PC-3 (cell line): ENCODE results near the gene ACP4. TPM values are rescaled to one million over a fixed set of nuclear protein-coding genes. Genes with fewer than 3 reads are reported as not detected.
"Not testable (repeated sequence)": the region's sequence is repeated elsewhere in the genome, so short reads cannot be mapped to it uniquely, and the experiment has no call there.

Source experiments
- ATAC-seq: fragments of 200-7000 bp; cut with Tn5 transposase; 2 replicates; pipeline ENCODE4 v1.9.1; 2020; ENCODE audit warnings: mild to moderate bottlenecking, moderate library complexity
- BruUV-seq: library from RNA; stranded (reverse); fragments of 400-500 nt; replicated peaks from 2 replicates; lab custom pipeline; 2021; lab: Mats Ljungman, UMichigan
- CTCF ChIA-PET: fragments of 300-600 bp; sonication (Branson Sonifier 250); formaldehyde crosslinking; loops from one replicate; lab custom pipeline; 2022; ENCODE audit warnings: antibody characterized with exemption; lab: Charles Lee
- POLR2A ChIA-PET: fragments of 300-600 bp; sonication (Branson Sonifier 250); formaldehyde crosslinking; loops from one replicate; lab custom pipeline; 2022; ENCODE audit warnings: antibody characterized with exemption; ENCODE audit not compliant: unreplicated experiment; lab: Charles Lee
- DNase-seq: peaks from one replicate; pipeline ENCODE4 v3.0.0-alpha.2; 2015
- H2AFZ ChIP-seq: fragments of 300-600 bp; sonication (generic); 2 replicates; pipeline ENCODE4 v1.6.0; 2016; ENCODE audit warnings: antibody characterized with exemption, low read length
- H3F3A ChIP-seq: fragments of 300-600 bp; sonication (generic); one replicate; pipeline ENCODE4 v1.6.0; 2017; ENCODE audit warnings: antibody characterized with exemption, low read length, control low read depth, mild to moderate bottlenecking; ENCODE audit not compliant: unreplicated experiment
- H3K27ac ChIP-seq: fragments of 300-600 bp; sonication (generic); 2 replicates; pipeline ENCODE4 v1.5.1; 2016; ENCODE audit warnings: mild to moderate bottlenecking, low read length
- H3K27me3 ChIP-seq: fragments of 300-600 bp; sonication (generic); 2 replicates; pipeline ENCODE4 v1.6.1; 2016; ENCODE audit warnings: low read length, mixed read lengths
- H3K36me3 ChIP-seq: fragments of 300-600 bp; sonication (generic); 2 replicates; pipeline ENCODE4 v1.6.1; 2016; ENCODE audit warnings: low read depth, mixed run types, low read length, mixed read lengths
- H3K4me1 ChIP-seq: fragments of 300-600 bp; sonication (generic); 2 replicates; pipeline ENCODE4 v1.5.1; 2016; ENCODE audit warnings: low read length; ENCODE audit not compliant: insufficient read depth
- H3K4me2 ChIP-seq: fragments of 300-600 bp; sonication (generic); 2 replicates; pipeline ENCODE4 v1.6.0; 2016; ENCODE audit warnings: low read length
- H3K4me3 ChIP-seq: fragments of 300-600 bp; sonication (generic); 2 replicates; pipeline ENCODE4 v1.5.1; 2016; ENCODE audit warnings: mild to moderate bottlenecking, low read length, mixed read lengths
- H3K79me2 ChIP-seq: fragments of 300-600 bp; sonication (generic); 2 replicates; pipeline ENCODE4 v1.6.1; 2017; ENCODE audit warnings: low read length, mixed read lengths
- H3K9ac ChIP-seq: fragments of 300-600 bp; sonication (generic); 2 replicates; pipeline ENCODE4 v1.6.0; 2016; ENCODE audit warnings: mild to moderate bottlenecking, low read length
- H3K9me2 ChIP-seq: fragments of 300-600 bp; sonication (generic); replicated peaks from 2 replicates; pipeline ENCODE4 v1.6.1; 2016; ENCODE audit warnings: mixed run types, low read length, mixed read lengths
- H3K9me3 ChIP-seq: fragments of 300-600 bp; sonication (generic); 2 replicates; pipeline ENCODE4 v1.6.1; 2016; ENCODE audit warnings: low read length, mixed read lengths
- H4K20me1 ChIP-seq: fragments of 300-600 bp; sonication (generic); 2 replicates; pipeline ENCODE4 v1.6.1; 2016; ENCODE audit warnings: low read length, mixed read lengths
- CTCF ChIP-seq: fragments of 300-600 bp; sonication (generic); conservative IDR thresholded peaks from 2 replicates; pipeline ENCODE4 v1.5.1; 2017; ENCODE audit warnings: antibody characterized with exemption, low read depth, mild to moderate bottlenecking, low read length
- EZH2 ChIP-seq: fragments of 300-600 bp; sonication (generic); IDR thresholded peaks from one replicate; pipeline ENCODE4 v1.6.1; 2017; ENCODE audit warnings: antibody characterized with exemption, mild to moderate bottlenecking, low read length; ENCODE audit not compliant: unreplicated experiment
- EZH2phosphoT487 ChIP-seq: fragments of 300-600 bp; sonication (generic); IDR thresholded peaks from 2 replicates; pipeline ENCODE4 v1.6.1; 2018; ENCODE audit warnings: mild to moderate bottlenecking, antibody characterized with exemption, low read length, borderline replicate concordance
- intact Hi-C: fragments of 100-400 bp; cut with micrococcal nuclease; formaldehyde crosslinking; loops from 2 replicates; pipeline ENCODE4 v1.9.0; 2023
- total RNA-seq: library from RNA; depleted of rRNA; stranded (reverse); fragments of >200 nt; gene quantifications from 2 replicates; pipeline ENCODE4 v1.2.3, GENCODE V29; 2014

The ACP4 gene
- total RNA-seq, 1 experiment from 2014 or later = not detected

DNA sequence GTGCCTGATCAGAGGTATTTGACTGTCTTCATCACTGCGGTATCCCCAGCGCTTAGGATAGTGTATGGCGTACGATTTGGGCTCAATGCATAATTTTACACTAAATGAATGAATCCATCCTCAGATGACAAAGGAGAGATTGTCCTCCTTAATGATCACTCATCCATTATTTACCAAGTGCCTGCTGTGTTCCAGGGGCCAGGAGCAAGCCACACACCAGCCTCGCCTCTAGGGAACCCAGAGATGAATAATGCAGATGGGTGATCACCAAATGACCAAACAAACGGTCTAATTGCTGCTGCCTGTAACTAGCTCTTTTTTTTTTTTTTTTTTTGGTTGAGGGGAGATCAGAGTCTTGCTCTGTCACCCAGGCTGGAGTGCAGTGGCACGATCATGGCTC lies 25.8 kb upstream of the ACP4 start:
- Histone ChIP-seq H3K36me3 (no peaks in the 10 kb centered on the region), H3K4me3 (no peak overlapping the region), H4K20me1 (no peaks in the 10 kb centered on the region), H3K79me2 (no peaks in the 10 kb centered on the region), H3K27me3 (peaks cover 17% of the 10 kb centered on the region; the same call in 1 of the 2 replicates), H3K4me2 (no peak overlapping the region), H3K4me1 (no peaks in the 10 kb centered on the region), H3K27ac (no peak overlapping the region), H3K9me3 (no peaks in the 10 kb centered on the region), H3K9me2 (no peaks in the 10 kb centered on the region), H2AFZ (no peak overlapping the region), H3K9ac (no peak overlapping the region), H3F3A (no peaks in the 10 kb centered on the region)
- ATAC-seq (no peak), DNase-seq (no peak)
- intact Hi-C loops = no loop called here
- no TSS peak for BruUV-seq
- POLR2A ChIA-PET = no interaction called here
- TF ChIP-seq CTCF (no peak), EZH2phosphoT487 (no peak), EZH2 (no peak)
- CTCF ChIA-PET = no interaction called here

DNA sequence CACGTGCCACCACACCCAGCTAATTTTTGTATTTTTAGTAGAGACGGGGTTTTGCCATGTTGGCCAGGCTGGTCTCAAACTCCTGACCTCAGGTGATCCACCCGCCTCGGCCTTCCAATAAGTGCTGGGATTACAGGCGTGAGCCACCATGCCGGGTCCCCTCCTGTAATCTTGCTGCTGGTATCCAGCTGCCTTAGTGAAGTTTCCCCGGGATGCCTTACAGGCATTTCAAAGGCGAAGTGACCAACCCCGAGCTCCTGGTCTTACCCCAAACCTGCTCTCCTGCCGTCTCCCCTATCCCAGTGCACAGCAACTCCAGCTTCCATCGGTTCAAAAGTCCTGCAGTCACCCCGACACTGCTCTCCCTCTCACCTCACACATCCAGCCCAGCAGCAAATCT lies 23.5 kb upstream of the ACP4 start:
- CTCF ChIA-PET, H3K36me3 ChIP-seq, DNase-seq, H2AFZ ChIP-seq, H3K4me1 ChIP-seq, H3K9me2 ChIP-seq, H3K9ac ChIP-seq, H3K27ac ChIP-seq, H3K79me2 ChIP-seq, intact Hi-C loops, H4K20me1 ChIP-seq, ATAC-seq, BruUV-seq, H3K4me2 ChIP-seq, H3K4me3 ChIP-seq, H3F3A ChIP-seq, H3K9me3 ChIP-seq, POLR2A ChIA-PET: not testable (repeated sequence)
- H3K27me3 ChIP-seq = peaks cover 17% of the 10 kb centered on the region; the same call in 1 of the 2 replicates

GRCh38 chr19:50767263-50767662 lies 23.0 kb upstream of the ACP4 start:
- H3K27ac ChIP-seq, H3K4me3 ChIP-seq, POLR2A ChIA-PET, DNase-seq, H3K36me3 ChIP-seq, H3F3A ChIP-seq, H3K4me1 ChIP-seq, H2AFZ ChIP-seq, H3K9me2 ChIP-seq, H3K79me2 ChIP-seq, CTCF ChIA-PET, H3K9ac ChIP-seq, H4K20me1 ChIP-seq, H3K4me2 ChIP-seq, H3K9me3 ChIP-seq, BruUV-seq, intact Hi-C loops: not testable (repeated sequence)
- H3K27me3 ChIP-seq = peaks cover 17% of the 10 kb centered on the region; the same call in 1 of the 2 replicates
- ATAC-seq = peak; percentile 58; the same call in 1 of the 2 replicates

- intact Hi-C loops = no loop called here
- TF ChIP-seq EZH2 (no peak), EZH2phosphoT487 (no peak), CTCF (no peak)
- no peaks in the 10 kb centered on the region for H3K79me2 ChIP-seq
- no peaks in the 10 kb centered on the region for H3K36me3 ChIP-seq
- DNase-seq = no peak
- H3K9me2 ChIP-seq = no peaks in the 10 kb centered on the region
- POLR2A ChIA-PET = no interaction called here
- no peaks in the 10 kb centered on the region for H3K9me3 ChIP-seq
- H3K4me1 ChIP-seq = no peaks in the 10 kb centered on the region
- H4K20me1 ChIP-seq = no peaks in the 10 kb centered on the region
- ATAC-seq = no peak
- H3K4me3 ChIP-seq = no peak overlapping the region
- H3K4me2 ChIP-seq = no peak overlapping the region
- no peak overlapping the region for H2AFZ ChIP-seq
- CTCF ChIA-PET = no interaction called here
- H3K27ac ChIP-seq = no peak overlapping the region
- no peaks in the 10 kb centered on the region for H3F3A ChIP-seq
- BruUV-seq = no TSS peak
- no peak overlapping the region for H3K9ac ChIP-seq
- peaks cover 17% of the 10 kb centered on the region; the same call in 1 of the 2 replicates for H3K27me3 ChIP-seq
Measured at GRCh38 chr19:50768277-50768676, 21.9 kb upstream of the ACP4 start.

DNA sequence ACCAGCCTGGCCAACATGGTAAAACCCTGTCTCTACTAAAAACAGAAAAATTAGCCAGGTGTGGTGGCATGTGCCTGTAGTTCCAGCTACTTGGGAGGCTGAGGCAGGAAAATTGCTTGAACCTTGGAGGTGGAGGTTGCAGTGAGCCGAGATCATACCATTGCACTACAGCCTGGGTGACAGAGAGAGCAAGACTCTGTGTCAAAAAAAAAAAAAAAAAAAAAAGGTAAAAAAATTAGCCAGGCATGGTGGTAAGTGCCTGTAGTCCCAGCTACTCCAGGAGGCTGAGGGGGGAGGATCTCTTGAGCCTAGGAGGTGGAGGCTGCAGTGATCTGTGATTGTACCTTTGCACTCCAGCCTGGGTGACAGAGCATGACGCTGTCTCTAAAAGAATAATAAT lies 20.1 kb upstream of the ACP4 start, which contains the start of gene GPR32:
Gene GPR32 (plus strand): TSS at position 301 of the 400 bp plus-strand sequence. CDS start 137 bp downstream, outside the sequence.
- H4K20me1 ChIP-seq, H3K9me2 ChIP-seq, POLR2A ChIA-PET: not testable (repeated sequence)

More for the DNA sequence above, 20.1 kb upstream of the ACP4 start, which contains the start of gene GPR32:
- ATAC-seq, H3K4me1 ChIP-seq, H3K36me3 ChIP-seq, H3K79me2 ChIP-seq, H3K9ac ChIP-seq, intact Hi-C loops, H2AFZ ChIP-seq, BruUV-seq, H3K9me3 ChIP-seq, H3K4me2 ChIP-seq, DNase-seq, H3K27ac ChIP-seq, H3K4me3 ChIP-seq, H3F3A ChIP-seq, CTCF ChIA-PET: not testable (repeated sequence)
- H3K27me3 ChIP-seq = peaks cover 14% of the 10 kb centered on the region
